HK-2 (cell line): ENCODE measurements around the gene BTBD16.

Experiments
- DNase-seq: peaks from one replicate; pipeline ENCODE4 v3.0.0-alpha.2; 2018; ENCODE audit not compliant: unreplicated experiment

Gene BTBD16

DNA sequence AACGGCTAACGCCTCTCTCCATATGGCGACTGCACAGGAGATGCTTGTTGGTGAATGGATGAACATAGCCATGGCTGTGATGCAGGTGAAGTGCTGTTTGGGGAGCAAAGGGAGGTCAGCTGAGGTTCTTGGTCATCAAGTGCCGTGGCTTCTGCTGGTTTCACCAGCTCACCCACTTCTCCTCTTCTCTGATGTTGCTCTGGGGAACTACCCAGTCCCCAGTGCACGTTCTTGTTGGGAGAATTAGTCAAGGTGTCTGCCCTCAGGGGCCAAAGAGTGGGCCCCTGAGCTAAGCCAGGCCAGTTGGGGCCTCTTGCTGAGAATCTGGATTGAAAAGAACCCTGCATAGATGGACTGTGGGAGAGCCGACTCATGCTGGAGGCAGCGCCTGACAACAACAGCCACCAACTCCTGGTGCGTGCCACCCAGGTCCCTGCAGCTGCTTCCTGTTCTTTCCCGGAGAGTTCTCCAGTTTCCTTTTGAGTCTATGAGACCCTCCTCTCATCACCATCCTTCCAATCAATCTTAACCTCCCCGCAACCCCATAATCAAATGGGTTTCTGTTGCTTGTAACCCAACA is 3.0 kb downstream of the BTBD16 start:
- no peak for DNase-seq

DNA sequence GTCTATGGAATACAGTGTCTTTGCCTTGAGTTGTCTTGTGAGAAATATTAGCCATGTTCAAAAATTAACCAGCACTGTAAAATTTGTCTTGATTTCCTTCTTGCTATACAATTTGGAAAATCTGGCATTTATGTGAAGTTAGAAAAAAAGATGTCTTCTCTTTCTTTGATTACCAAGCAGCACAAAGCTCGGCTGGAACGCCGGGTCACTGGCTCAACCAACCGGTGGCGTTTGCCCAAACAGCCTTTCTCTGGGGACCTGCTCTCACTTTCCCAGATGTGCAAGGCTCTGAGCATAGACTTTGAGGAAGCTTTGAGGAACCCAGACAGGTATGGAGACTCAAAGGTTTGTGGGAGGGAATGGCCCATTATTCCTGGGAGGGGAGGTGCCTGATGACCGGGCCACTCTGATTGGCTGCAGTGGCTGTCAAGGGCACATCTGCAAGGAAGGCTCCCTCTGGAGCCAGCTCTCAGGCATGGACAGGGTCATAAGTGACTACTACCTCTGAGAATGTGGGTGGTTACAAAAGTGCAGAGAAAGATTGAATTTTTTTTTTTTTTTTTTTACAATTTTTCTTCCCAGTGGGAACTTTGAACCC is 5.6 kb downstream of the BTBD16 start:
- DNase-seq = peak; percentile 44

- DNase-seq = no peak
Measured at GRCh38 chr10:122277526-122278136, 6.5 kb downstream of the BTBD16 start.

DNA sequence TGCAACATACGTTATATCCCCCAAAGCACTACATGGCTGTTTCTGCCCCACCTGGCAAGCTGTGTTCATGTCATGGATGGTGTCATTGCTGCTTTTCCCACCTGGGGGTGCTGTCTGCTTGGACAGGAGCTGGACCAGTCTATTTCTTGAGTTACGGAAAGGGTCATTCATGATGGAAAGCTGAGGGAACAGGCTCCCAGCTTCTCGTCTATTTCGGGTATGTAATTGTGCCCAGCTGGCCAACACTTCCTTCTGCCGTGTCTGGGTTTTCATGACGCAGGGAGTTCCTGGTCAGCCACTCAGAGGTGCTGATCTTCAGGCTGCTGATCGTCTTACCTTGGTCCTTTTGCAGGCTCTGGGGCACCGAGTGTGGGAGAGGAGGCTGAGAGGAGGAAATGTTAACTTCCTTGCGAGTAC is 8.6 kb downstream of the BTBD16 start:
- no peak for DNase-seq

GRCh38 chr10:122280156-122280555 is 9.1 kb downstream of the BTBD16 start:
- no peak for DNase-seq

- no peak for DNase-seq
Measured at GRCh38 chr10:122281018-122281626, 10.0 kb downstream of the BTBD16 start.

GRCh38 chr10:122281751-122282150 is 10.7 kb downstream of the BTBD16 start:
- DNase-seq = no peak

- DNase-seq = peak; percentile 70
Measured at GRCh38 chr10:122282253-122282671, 11.2 kb downstream of the BTBD16 start.

DNA sequence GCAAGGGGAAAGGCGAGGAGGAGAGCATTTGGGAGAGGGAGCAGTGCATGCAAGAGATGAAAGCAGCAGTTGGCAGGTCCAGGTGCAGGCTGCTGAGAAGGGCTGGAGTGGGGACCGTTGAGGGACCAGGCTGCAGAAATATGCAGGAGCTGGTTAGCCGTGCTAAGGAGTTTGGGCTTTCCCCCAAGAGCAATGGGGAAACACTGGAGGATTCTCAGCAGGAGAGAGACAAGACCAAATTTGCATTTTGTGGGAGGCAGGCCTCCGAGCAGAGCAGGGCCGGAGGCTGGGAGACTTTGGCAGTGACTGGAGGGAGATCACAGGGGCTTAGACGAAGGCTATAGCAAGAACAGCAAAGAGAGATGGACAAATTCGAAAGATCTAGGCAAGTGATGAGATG is 11.8 kb downstream of the BTBD16 start:
- no peak for DNase-seq

DNA sequence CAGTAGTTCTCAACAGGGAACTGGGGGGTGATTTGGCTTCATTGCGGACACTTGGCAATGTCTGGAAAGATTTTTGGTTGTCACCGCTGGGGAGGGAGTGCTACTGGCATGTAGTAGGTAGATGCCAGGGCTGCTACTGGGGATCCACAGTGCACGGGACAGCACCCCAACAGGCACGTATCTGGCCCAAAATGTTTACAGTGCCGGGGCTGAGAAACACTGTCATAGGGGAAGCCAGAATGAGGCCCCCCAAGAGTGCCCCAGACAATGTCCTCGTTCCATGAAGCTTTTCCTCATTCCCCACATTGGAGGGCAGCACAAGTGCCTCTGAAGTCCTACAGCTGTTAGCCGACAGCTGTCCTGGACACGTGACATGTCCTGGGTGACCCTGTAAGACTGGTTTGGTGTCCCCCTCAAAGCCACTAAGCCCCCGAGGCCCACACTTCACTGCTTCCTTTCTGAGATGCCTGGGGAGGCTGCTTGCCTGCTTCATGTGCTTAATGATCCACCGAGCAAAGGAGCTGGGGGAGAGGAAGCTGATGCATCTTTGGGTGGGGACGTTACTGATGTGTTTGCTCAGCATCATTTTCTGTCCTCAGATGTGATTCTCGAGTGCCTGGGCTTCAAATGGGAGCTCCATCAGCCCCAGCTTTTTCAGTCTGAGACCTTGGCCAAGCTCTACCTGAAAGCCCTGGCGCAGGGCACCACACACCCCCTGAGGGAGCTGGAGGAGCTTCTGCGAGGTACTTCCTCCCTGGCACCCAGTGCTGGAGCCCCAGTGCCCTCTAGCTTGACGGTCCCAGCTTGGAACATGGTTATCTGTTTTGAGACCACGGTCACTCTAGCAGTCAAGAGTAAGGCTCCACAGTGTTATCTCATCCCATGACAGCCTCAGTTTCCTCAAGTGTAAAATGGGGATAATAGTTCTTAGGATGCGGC is 14.7 kb downstream of the BTBD16 start:
- no peak for DNase-seq

DNA sequence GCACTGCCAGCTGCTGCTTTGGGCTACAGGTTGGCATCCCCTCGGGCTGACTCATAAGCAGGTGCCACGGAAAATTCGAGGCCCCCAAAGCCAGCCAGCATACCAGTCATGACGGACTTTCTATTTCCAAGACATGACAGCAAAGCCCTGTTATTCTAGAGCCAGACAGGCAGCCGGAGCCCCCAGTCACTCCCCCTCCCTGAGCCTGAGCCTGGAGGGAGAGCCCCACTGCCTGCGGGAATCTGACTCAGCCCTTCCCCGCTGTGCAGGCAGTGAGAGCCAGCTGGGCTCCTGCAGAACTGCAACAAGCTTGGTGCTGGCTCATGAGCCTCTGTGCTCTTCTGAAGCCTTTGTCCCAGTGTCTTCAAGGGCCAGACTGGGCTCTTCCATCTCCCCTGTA is 15.8 kb downstream of the BTBD16 start:
- DNase-seq = no peak

GRCh38 chr10:122287570-122287969 is 16.5 kb downstream of the BTBD16 start:
- DNase-seq = no peak

- no peak for DNase-seq
Measured at GRCh38 chr10:122288262-122288661, 17.2 kb downstream of the BTBD16 start.

- no peak for DNase-seq
Measured at GRCh38 chr10:122288917-122289316, 17.8 kb downstream of the BTBD16 start.

- DNase-seq = no peak
Measured at GRCh38 chr10:122290334-122290733, 19.2 kb downstream of the BTBD16 start.

DNA sequence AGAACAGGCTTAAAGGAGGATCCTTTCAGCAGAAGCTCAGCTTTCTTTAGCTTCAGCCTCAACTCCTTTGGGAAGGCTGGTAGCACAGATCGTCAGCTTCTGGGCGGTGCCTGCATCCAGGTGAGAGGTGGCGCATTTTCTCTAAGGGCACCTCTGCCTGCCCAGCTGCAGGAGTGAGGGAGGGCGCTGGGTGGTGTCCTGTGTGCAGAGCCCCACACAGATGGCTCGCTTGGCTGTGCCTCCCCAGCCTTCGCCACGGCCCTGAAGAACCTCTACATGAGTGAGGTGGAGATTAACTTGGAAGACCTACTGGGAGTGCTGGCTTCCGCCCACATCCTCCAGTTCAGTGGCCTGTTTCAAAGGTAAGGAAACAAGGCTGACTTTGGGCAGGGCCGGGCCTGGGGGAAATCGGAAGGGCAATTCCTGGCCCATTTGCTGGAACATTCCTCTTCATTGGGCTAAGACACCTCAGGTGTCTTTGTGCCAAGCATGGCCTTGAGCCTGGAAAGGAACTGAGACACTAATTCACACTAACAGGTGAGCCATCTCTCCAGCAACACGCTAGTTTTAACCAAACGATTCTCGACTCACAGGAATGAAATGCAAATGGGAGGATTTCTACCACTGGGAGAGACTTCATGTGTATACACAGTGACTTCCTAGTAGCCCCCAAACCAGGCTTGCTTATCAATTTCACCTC is 19.9 kb downstream of the BTBD16 start:
- DNase-seq = no peak

- DNase-seq = no peak
Measured at GRCh38 chr10:122291739-122292138, 20.6 kb downstream of the BTBD16 start.

DNA sequence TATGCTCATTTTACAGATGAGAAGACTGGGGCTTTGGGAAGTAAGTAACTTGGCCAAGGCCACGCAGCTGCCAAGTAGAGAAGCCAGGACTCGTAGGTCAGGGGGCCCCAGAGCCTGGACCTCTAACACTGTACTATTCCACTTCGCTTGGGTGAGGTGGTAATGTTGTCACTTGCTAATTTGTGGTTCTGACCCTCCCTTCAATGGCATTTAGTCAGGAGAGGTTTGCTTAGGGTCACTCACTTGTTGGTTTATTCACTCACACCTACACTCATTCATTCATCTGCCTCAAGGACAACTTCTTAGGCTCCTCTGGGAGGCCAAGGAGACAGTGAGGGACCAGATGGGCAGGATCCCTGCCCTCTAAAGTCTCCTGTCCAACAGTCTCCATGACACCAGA is 21.3 kb downstream of the BTBD16 start:
- no peak for DNase-seq

GRCh38 chr10:122293156-122293960 is 22.3 kb downstream of the BTBD16 start:
- DNase-seq = no peak

DNA sequence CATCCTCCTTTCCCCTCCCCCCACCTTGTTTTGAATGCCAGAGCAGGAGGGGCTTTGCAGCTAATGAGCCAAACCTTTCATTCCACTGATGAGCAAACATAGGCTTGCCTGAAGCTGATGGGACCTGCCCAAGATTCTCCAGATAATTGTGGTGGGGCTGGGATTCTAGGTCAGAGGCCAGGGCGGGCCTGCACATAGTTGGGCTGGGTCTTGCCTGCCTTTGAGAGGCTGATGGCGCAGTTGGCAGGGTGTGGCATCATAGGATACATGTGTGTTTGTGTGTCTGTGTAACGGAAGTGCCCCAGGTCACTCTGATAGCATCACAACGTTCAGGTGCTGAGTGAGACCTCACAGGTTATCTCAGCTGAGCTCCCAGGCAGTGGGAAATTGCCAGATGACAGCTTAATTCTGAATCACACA is 22.9 kb downstream of the BTBD16 start:
- DNase-seq = no peak
